ENCODE results near the gene EFCAB8.

Gene EFCAB8

GRCh38 chr20:32846852-32847251 is 11.9 kb upstream of the EFCAB8 start:
- no peak for DNase-seq (ENCODE audit: low spot score)
- no peak overlapping the region for H3K27ac ChIP-seq
- no peak for TF ChIP-seq CTCF (conservative IDR thresholded peaks at IDR 0.05; ENCODE audit: low read depth)
- ChIA-PET CTCF (no interaction called here), POLR2A (ENCODE audit: low non-redundant PET) (no interaction called here)

- CTCF ChIA-PET: interaction anchor here (0.6 kb wide), 1 partner anchor 443 kb away, joined by 6 read pairs; no protein-coding TSS in a partner anchor
- POLR2A ChIA-PET (ENCODE audit: low non-redundant PET): interaction anchor here (0.6 kb wide), 1 partner anchor 18 kb away, joined by 3 read pairs; no protein-coding TSS in a partner anchor
- H3K27ac ChIP-seq: no peak overlapping the region
- no peak for TF ChIP-seq CTCF (conservative IDR thresholded peaks at IDR 0.05; ENCODE audit: low read depth)
- no peak for DNase-seq (ENCODE audit: low spot score)
These were observed 10.8 kb upstream of the EFCAB8 start for GRCh38 chr20:32847964-32848363.

GRCh38 chr20:32848846-32849245 is 9.9 kb upstream of the EFCAB8 start:
- no peak for TF ChIP-seq CTCF (conservative IDR thresholded peaks at IDR 0.05; ENCODE audit: low read depth)
- POLR2A ChIA-PET (ENCODE audit: low non-redundant PET): no interaction called here
- DNase-seq (ENCODE audit: low spot score): no peak
- H3K27ac ChIP-seq: no peak overlapping the region
- CTCF ChIA-PET: no interaction called here

- ChIA-PET POLR2A (ENCODE audit: low non-redundant PET) (no interaction called here), CTCF (interaction anchor here (0.6 kb wide), 1 partner anchor 151 kb away, joined by 3 read pairs; no protein-coding TSS in a partner anchor)
- DNase-seq (ENCODE audit: low spot score): no peak
- no peak for TF ChIP-seq CTCF (conservative IDR thresholded peaks at IDR 0.05; ENCODE audit: low read depth)
- H3K27ac ChIP-seq: no peak overlapping the region
These were observed 9.1 kb upstream of the EFCAB8 start for GRCh38 chr20:32849577-32849976.

GRCh38 chr20:32855387-32855786 is 3.3 kb upstream of the EFCAB8 start:
- no peak overlapping the region for H3K27ac ChIP-seq
- DNase-seq (ENCODE audit: low spot score): no peak
- ChIA-PET POLR2A (ENCODE audit: low non-redundant PET) (no interaction called here), CTCF (interaction anchor here (0.6 kb wide), 2 partner anchors 9 to 90 kb away, joined by 3 to 7 read pairs; no protein-coding TSS in a partner anchor)
- no peak for TF ChIP-seq CTCF (conservative IDR thresholded peaks at IDR 0.05; ENCODE audit: low read depth)

GRCh38 chr20:32858189-32858588 is 534 bp upstream of the EFCAB8 start:
- CTCF ChIA-PET: interaction anchor here (0.6 kb wide), 2 partner anchors 79 to 510 kb away, joined by 3 read pairs; no protein-coding TSS in a partner anchor
- POLR2A ChIA-PET (ENCODE audit: low non-redundant PET): interaction anchor here (0.6 kb wide), 1 partner anchor 1139 kb away, joined by 4 read pairs; no protein-coding TSS in a partner anchor
- 0 out of 2 replicates have a peak overlapping the region, but pooled peaks have one; percentile 18 for H3K27ac ChIP-seq
- TF ChIP-seq CTCF (conservative IDR thresholded peaks at IDR 0.05; ENCODE audit: low read depth): no peak
- peak; percentile 43 for DNase-seq (ENCODE audit: low spot score)
